Fibroblast of the conjunctiva (primary cell): ENCODE results near the gene BBX.

ENCODE experiments used
- DNase-seq: peaks from one replicate; pipeline ENCODE4 v3.0.0-alpha.2; 2010; ENCODE audit warnings: low read depth

The BBX gene

DNA sequence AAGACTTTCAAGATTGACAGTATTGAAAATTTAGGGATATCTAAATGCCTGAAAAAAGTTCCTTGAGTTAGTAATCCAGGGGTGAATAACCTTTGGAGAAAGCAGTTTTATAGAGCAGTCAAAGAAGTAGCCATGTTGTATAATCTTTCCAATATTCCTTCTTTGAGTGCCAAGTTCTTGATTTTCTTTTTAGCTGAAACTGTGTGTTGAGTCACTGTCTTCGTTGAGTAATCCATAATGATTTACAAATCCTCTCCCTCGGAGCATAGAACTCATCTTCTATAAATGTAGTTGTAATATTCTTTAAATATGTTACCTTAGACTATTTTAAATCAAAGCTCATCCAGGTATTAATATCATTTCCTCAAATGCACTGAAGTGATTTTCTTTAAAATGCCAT lies 135.2 kb downstream of the BBX start:
- DNase-seq: no peak

DNA sequence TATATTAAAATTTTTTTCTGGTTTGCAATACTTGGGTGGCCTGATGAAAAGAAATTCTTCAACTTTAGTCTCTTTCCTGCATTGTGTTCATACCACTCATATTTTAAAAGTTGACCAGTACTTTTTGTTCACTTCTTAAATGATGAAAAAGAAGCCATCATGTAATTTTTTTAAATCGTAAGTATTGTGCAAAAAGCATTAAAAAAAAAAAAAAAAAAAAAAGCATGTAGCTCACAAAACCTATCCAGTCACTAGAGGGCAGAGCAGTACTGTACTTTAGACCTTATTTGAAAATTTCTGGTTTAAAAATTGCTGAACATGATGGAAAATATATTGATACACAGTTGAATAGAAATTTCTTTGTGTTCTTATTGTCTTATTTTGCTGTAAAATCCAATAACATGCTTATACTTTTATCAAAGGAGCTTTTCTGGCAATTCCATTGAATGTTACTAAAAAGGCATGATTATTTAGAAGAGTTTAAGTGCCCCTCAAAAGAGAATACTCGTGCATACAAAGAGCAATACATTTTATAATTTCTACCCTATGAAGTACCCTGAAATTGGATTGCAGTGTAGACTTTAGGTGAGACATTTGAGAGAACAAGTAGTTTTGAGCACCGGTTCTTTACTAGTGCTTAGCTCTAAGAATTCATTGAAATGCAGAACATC lies 137.7 kb downstream of the BBX start:
- DNase-seq: peak; percentile 73

DNA sequence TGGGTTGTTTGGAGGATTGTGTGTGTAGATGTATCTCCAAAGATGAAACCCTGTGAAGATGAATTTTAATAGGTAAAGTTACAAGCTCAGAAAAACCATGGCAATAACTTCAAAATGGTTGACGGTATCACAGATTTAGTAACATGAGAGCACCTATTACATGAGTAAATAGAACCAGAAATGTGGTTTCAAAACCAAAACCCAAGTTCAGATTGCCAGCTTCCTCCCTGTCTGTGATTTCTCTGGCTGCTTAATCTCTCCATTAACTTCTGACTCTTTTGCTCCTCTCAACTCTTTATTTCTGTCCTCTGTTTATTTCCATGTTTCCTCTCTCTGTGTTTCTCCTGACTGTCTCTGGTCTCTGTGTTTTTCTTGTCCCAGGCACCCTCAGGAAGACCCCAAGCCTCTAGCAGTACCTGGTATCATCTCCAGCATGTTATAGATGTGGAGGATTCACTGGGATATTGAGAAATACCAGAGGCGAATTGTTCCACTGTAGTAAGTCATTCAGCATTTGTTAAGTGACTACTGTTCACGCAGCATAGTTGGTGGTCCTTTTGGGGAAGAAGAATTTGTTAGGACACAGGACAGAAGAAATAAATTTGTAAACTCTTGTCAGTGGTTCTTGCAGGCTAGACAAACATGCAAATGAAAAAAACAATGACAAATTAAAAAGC lies 138.8 kb downstream of the BBX start:
- no peak for DNase-seq

DNA sequence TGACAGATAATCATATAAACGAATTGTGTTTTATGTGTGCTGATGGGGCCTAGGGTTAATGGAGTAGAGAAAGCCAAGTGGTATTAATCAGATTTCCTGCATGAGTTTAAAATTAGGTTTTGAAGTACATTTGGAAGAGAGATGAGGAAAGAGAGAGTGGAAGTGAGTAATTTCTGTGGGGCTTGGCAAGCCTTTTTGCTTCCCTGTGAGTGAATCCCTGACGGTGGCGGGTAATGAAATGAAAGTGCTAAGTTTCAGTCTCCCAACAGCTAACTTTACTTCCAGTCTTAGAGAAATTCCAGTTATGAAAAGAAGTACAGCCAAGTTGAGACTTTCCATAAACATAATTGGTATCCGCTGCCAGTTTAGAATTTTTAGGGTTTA lies 139.4 kb downstream of the BBX start:
- peak; percentile 60 for DNase-seq

GRCh38 chr3:107662586-107662985 lies 139.8 kb downstream of the BBX start:
- DNase-seq: no peak

DNA sequence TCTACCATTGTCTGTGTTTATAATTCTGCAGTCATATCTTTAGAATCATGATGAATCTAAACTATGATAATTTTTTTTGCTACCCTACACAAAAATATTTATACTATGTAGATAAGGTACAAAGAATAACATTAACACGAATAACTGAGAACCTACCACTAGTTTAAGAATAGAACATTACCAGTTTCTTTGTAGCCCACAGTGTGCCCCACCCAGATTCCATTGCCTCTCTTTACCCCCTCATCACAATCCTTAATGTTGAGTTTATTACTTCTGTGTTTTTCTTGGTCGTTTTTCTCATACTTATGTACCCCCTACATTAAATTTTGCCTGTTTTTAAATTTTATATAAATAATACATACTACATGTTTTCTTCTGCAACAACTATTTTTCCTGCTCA lies 140.5 kb downstream of the BBX start:
- no peak for DNase-seq

GRCh38 chr3:107664614-107665013 lies 141.9 kb downstream of the BBX start:
- DNase-seq: no peak

DNA sequence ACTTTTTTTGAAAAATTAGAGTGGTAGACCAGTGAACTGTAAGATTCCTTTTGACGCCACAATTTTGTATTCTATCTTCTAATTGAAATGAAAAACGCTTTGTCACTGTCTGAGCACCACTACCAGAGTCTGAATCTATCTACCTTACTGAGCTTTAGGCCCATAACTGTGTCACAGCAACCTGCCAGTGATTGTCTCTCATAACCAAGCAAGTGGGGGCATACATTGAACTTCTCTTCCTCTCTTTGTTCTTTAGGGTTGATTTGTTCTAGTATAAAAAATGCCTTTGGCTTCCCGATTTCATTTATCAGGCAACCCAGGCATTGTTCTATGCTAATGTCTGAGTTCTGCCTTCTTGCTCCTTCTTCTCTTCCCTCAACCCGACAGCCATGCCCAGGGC lies 142.6 kb downstream of the BBX start:
- no peak for DNase-seq

- DNase-seq: no peak
These were observed 144.1 kb downstream of the BBX start for GRCh38 chr3:107666853-107667252.

DNA sequence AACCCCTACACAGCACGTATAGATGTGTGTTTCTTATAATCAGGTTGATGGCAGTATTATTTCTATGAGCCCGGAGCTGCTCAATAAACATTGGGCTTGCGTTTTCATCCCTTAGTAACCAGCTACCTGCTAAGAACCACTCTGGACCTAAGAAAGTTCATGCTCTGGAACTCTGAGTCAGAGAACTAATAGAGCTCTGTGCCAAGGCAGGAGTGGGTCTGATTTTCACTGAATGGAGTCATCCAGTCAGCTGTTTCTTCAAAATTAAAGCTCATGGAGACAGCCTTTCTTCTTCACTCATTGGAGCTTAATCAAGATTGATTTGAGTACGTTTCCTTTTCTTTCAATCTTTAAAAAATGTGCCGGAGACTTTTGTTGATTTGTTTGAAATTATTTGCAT lies 145.7 kb downstream of the BBX start:
- no peak for DNase-seq

- DNase-seq: no peak
These were observed 146.2 kb downstream of the BBX start for GRCh38 chr3:107668963-107669362.

- DNase-seq: no peak
These were observed 146.9 kb downstream of the BBX start for GRCh38 chr3:107669669-107670068.

GRCh38 chr3:107670986-107671385 lies 148.2 kb downstream of the BBX start:
- DNase-seq: no peak

GRCh38 chr3:107674371-107674770 lies 151.6 kb downstream of the BBX start:
- no peak for DNase-seq

GRCh38 chr3:107675233-107675900 lies 152.6 kb downstream of the BBX start:
- no peak for DNase-seq

DNA sequence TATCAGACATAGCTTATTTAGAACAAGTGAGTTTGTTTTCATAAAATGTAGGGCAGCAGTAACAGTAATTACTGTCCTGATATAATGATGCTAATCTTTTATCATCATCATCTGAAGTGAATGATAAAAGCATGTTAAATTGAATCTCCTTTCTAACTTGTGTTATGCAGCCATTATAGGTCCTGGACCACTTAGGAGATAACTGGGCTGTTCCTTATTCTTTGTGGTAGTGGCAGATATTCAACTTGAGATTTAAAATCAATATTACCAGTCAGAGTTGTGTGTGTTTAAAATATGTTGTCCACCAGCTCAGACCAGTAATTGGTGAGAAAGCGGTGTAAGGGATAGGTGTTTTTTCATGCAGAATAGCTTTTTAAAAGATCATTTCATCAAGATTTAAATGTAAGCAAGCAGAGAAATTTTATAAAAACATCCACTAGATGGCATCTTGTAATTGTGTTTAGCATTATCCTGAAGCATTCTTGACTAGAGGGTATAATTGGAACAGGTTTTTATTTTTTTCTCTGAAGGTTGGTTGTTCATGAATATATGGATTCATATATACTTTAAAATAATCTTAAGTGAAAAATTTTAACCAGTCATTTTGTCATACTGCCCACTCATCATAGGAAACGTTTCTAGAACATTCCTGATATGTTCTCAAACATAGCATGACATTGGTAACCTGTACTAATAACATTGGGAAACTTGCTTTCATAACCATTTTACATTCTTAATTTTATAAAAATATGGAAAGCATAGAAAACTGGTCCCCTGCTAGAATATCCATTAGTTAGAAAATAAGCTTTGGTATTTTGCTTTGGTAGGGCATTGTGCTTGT lies 153.9 kb downstream of the BBX start:
- DNase-seq: no peak

DNA sequence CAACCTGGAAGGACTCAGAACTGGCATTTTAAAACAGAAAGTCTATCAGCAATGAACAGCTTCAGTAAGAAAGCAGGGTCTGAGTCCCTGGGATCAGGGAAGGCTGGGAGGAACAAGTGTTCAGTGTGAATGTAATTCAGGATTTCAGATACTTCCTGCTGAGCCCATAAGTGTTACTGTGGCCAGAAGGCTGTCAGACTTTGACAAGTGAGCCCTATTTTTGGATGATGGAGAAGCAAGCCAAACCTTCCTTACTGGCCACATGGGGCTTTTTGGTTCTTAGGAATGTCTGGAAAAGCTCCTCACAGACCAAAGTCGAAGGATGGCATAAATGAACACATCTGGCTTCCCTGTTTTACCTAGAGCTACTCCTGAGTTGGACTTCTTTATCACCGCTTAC lies 157.2 kb downstream of the BBX start:
- DNase-seq: no peak

DNA sequence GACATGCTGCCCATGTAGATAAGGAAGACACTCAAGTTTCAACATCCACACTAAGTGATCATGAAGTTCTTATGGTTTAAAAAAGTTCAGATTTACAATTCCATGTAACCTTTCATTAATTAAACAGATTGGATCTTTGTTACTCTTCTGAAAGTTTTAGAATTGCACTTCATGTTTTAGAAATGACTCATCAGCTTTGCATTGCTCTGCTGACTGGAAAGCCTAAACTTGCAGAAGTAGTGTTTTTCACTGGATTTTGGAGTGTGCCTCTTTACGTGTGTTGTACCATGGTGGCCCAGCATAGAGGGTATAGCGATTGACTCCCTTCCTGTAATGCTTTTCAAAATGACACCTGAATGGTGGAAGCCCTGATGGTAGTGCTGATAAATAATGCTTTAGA lies 157.9 kb downstream of the BBX start:
- no peak for DNase-seq

DNA sequence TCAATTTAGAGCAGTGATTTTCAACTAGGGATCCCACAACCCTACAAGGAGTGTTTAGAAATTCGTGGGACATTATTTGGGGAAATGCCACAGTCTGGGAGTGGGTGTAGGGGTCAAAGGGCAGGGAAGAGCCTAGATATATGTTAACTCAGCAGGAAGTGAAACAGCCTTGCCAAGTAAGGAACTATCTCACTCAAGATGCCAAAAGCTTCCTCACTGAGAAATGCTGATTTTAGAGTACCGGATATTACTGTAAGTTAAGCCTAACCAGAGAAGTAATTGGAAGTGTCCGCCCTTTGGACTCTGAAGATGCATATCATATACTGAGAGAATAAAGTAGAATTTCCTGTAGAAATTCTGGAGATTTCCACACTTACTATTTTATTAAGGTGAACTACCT lies 158.6 kb downstream of the BBX start:
- DNase-seq: no peak

GRCh38 chr3:107682580-107682979 lies 159.8 kb downstream of the BBX start:
- no peak for DNase-seq

- no peak for DNase-seq
These were observed 160.7 kb downstream of the BBX start for GRCh38 chr3:107683447-107683846.

- DNase-seq: no peak
These were observed 161.7 kb downstream of the BBX start for GRCh38 chr3:107684431-107684925.
